ENCODE data around the gene LAGE3.
A peak's percentile ranks its signal among the peaks of the same experiment; 100 is the strongest.

LAGE3 gene

DNA sequence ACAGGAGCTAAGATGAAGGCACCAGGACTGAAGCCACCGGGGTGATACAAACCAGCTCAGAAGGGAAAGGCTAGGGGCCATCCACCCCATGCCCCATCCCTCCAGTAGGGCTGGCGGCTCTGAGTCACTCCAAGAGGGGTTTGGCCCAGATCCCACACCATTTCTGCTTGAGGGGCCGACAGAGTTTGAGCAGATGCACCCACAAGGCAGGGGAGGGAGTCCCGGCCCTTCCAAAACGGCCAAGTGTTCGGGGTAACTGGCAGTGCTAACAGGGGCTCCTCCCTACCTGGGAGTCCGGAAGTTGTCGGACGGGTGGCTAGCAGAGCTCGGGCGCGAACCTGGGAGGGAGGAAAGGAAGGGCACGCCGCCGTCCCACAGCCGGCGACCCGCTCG lies 10.9 kb upstream of the LAGE3 start:
- Histone ChIP-seq H2AFZ (ENCODE audit: low read length) (no peak overlapping the region), H3F3A (ENCODE audit: low read depth) (no peaks in the 10 kb centered on the region), H3K79me2 (ENCODE audit: insufficient read depth, low read length) (peaks cover 26% of the 10 kb centered on the region), H3K27me3 (ENCODE audit: insufficient read depth, low read length, poor library complexity, severe bottlenecking) (no peaks in the 10 kb centered on the region), H3K9me3 (ENCODE audit: insufficient read depth, low read depth, low read length) (no peaks in the 10 kb centered on the region), H3K4me1 (ENCODE audit: insufficient read depth, low read length, poor library complexity, severe bottlenecking) (no peaks in the 10 kb centered on the region), H4K20me1 (ENCODE audit: insufficient read depth, low read length, poor library complexity, severe bottlenecking) (peaks cover 4% of the 10 kb centered on the region), H3K9ac (ENCODE audit: low read depth, low read length, poor library complexity, severe bottlenecking) (peak overlapping the region; percentile 77), H3K36me3 (ENCODE audit: insufficient read depth, low read length) (no peaks in the 10 kb centered on the region), H3K4me2 (ENCODE audit: low read depth, low read length, poor library complexity, severe bottlenecking) (peak overlapping the region; percentile 77), H3K4me3 (ENCODE audit: low read length, poor library complexity, severe bottlenecking) (peak overlapping the region; percentile 87), H3K9me2 (replicated peaks; ENCODE audit: low read depth, low read length) (no peaks in the 10 kb centered on the region)
- TF ChIP-seq CTCF (conservative IDR thresholded peaks at IDR 0.05; ENCODE audit: low read length) (no peak), EZH2phosphoT487 (IDR thresholded peaks at IDR 0.05; ENCODE audit: borderline replicate concordance) (no peak)

GRCh38 chrX:154489182-154489581 lies 10.1 kb upstream of the LAGE3 start:
- H4K20me1 ChIP-seq (ENCODE audit: insufficient read depth, low read length, poor library complexity, severe bottlenecking): peaks cover 5% of the 10 kb centered on the region
- no peaks in the 10 kb centered on the region for H3K27me3 ChIP-seq (ENCODE audit: insufficient read depth, low read length, poor library complexity, severe bottlenecking)
- no peaks in the 10 kb centered on the region for H3K36me3 ChIP-seq (ENCODE audit: insufficient read depth, low read length)
- peak overlapping the region; percentile 77 for H3K9ac ChIP-seq (ENCODE audit: low read depth, low read length, poor library complexity, severe bottlenecking)
- H3K9me3 ChIP-seq (ENCODE audit: insufficient read depth, low read depth, low read length): no peaks in the 10 kb centered on the region
- peak overlapping the region; percentile 77 for H3K4me2 ChIP-seq (ENCODE audit: low read depth, low read length, poor library complexity, severe bottlenecking)
- no peak for TF ChIP-seq CTCF (conservative IDR thresholded peaks at IDR 0.05; ENCODE audit: low read length)
- TF ChIP-seq EZH2phosphoT487 (IDR thresholded peaks at IDR 0.05; ENCODE audit: borderline replicate concordance): no peak
- H2AFZ ChIP-seq (ENCODE audit: low read length): no peak overlapping the region
- no peaks in the 10 kb centered on the region for H3F3A ChIP-seq (ENCODE audit: low read depth)
- H3K79me2 ChIP-seq (ENCODE audit: insufficient read depth, low read length): peaks cover 34% of the 10 kb centered on the region
- no peaks in the 10 kb centered on the region for H3K9me2 ChIP-seq (replicated peaks; ENCODE audit: low read depth, low read length)
- H3K4me1 ChIP-seq (ENCODE audit: insufficient read depth, low read length, poor library complexity, severe bottlenecking): no peaks in the 10 kb centered on the region
- H3K4me3 ChIP-seq (ENCODE audit: low read length, poor library complexity, severe bottlenecking): peak overlapping the region; percentile 87

DNA sequence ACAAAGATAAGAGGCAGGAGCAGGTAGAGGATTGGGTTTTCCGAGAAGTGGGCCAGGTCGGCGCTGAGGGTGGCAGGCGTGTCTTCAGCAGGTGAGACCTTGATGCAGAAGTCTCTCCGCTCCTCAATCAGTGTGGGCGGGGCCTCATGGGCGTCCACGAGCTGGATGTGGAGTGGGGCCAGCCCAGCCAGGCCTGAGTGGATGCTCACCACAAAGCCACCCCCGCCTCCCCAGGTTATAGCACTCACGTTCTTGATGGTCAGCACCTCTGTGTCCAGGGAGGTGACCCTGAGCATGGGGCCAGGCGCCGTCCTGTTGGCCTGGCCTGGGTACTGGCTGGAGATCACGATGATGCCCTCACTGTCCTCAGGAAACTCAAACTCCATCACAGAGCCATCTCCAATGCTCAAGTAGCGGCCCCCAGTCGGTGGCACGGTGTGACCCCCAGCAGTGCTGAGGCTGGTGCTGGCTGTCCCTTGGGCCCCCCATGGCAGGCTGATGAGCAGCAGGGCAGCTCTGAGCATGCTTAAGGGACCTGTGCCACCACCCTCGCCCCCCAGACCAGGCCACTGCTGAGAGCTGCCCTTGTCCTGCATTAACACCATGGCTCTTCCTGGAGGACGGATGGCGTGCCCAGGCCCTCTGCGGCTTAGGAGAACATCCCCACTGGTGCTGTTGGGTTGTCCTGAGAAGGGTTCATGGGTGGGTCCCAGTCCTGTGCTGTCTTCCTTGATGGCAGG lies 9.4 kb upstream of the LAGE3 start:
- no peaks in the 10 kb centered on the region for H3K9me2 ChIP-seq (replicated peaks; ENCODE audit: low read depth, low read length)
- no peaks in the 10 kb centered on the region for H3K4me1 ChIP-seq (ENCODE audit: insufficient read depth, low read length, poor library complexity, severe bottlenecking)
- peaks cover 41% of the 10 kb centered on the region for H3K79me2 ChIP-seq (ENCODE audit: insufficient read depth, low read length)
- H3K9ac ChIP-seq (ENCODE audit: low read depth, low read length, poor library complexity, severe bottlenecking): no peak overlapping the region
- no peaks in the 10 kb centered on the region for H3F3A ChIP-seq (ENCODE audit: low read depth)
- H4K20me1 ChIP-seq (ENCODE audit: insufficient read depth, low read length, poor library complexity, severe bottlenecking): peaks cover 5% of the 10 kb centered on the region
- H3K27me3 ChIP-seq (ENCODE audit: insufficient read depth, low read length, poor library complexity, severe bottlenecking): no peaks in the 10 kb centered on the region
- H3K9me3 ChIP-seq (ENCODE audit: insufficient read depth, low read depth, low read length): no peaks in the 10 kb centered on the region
- no peak for TF ChIP-seq EZH2phosphoT487 (IDR thresholded peaks at IDR 0.05; ENCODE audit: borderline replicate concordance)
- no peak for TF ChIP-seq CTCF (conservative IDR thresholded peaks at IDR 0.05; ENCODE audit: low read length)
- H3K4me2 ChIP-seq (ENCODE audit: low read depth, low read length, poor library complexity, severe bottlenecking): peak overlapping the region; percentile 77
- no peaks in the 10 kb centered on the region for H3K36me3 ChIP-seq (ENCODE audit: insufficient read depth, low read length)
- no peak overlapping the region for H3K4me3 ChIP-seq (ENCODE audit: low read length, poor library complexity, severe bottlenecking)
- H2AFZ ChIP-seq (ENCODE audit: low read length): no peak overlapping the region

All from Loucy (cell line).